Activated CD4-positive, alpha-beta T cell treated with anti-CD3 and anti-CD28 coated beads for 36 hours (primary cell): ENCODE measurements around the gene AFF2. TPM values are rescaled to one million over a fixed set of nuclear protein-coding genes. Genes with fewer than 3 reads are reported as not detected.

Source experiments
- ATAC-seq: fragments of 200-7000 bp; cut with Tn5 transposase; one replicate; pipeline ENCODE4 v1.10.0; 2021; ENCODE audit warnings: mild to moderate bottlenecking, moderate library complexity
- CTCF ChIA-PET: fragments of 350-600 bp; sonication (Branson Sonifier 250); formaldehyde crosslinking; loops from one replicate; lab custom pipeline; 2021; ENCODE audit warnings: antibody characterized with exemption; lab: Charles Lee
- POLR2A ChIA-PET: fragments of 350-600 bp; sonication (Branson Sonifier 250); formaldehyde crosslinking; loops from one replicate; lab custom pipeline; 2021; ENCODE audit warnings: antibody characterized with exemption, inconsistent platforms; lab: Charles Lee
- DNase-seq: peaks from one replicate; pipeline ENCODE4 v3.0.0-alpha.2; 2020
- H3K27ac Mint-ChIP-seq: one replicate; pipeline ENCODE4 v1.8.0; 2021; ENCODE audit warnings: mixed read lengths
- H3K27me3 Mint-ChIP-seq: one replicate; pipeline ENCODE4 v1.8.0; 2021; ENCODE audit warnings: mixed read lengths
- H3K36me3 Mint-ChIP-seq: one replicate; pipeline ENCODE4 v1.8.0; 2021; ENCODE audit warnings: low read depth, mixed read lengths
- H3K4me1 Mint-ChIP-seq: one replicate; pipeline ENCODE4 v1.8.0; 2021; ENCODE audit warnings: mixed read lengths
- H3K4me3 Mint-ChIP-seq: one replicate; pipeline ENCODE4 v1.8.0; 2021; ENCODE audit warnings: mild to moderate bottlenecking, moderate library complexity, mixed read lengths
- H3K9me3 Mint-ChIP-seq: one replicate; pipeline ENCODE4 v1.8.0; 2021; ENCODE audit warnings: low read depth, mixed read lengths
- intact Hi-C, 2 experiments: fragments of 100-400 bp; cut with DNase I in 1 of 2; cut with micrococcal nuclease in 1 of 2; formaldehyde crosslinking; loops; one replicate each; pipeline versions ENCODE4 v1.14.2 to v1.15.1; 2022 to 2024; cut with DNase I, micrococcal nuclease
- total RNA-seq, 2 experiments: library from RNA; stranded (reverse); gene quantifications; one replicate each; pipeline ENCODE4 v1.2.3, GENCODE V29; 2021

The AFF2 gene
- total RNA-seq, 2 experiments from 2014 or later = 1.3 to 2.2 TPM

- DNase-seq = no peak
- intact Hi-C loops = no loop called here
- Mint-ChIP-seq H3K9me3 (no peaks in the 10 kb centered on the region), H3K4me1 (no peaks in the 10 kb centered on the region), H3K36me3 (no peaks in the 10 kb centered on the region), H3K4me3 (no peak overlapping the region), H3K27ac (no peak overlapping the region), H3K27me3 (no peaks in the 10 kb centered on the region)
- ATAC-seq = no peak
- ChIA-PET POLR2A (no interaction called here), CTCF (no interaction called here)
Measured at GRCh38 chrX:148811236-148811635, 310.8 kb downstream of the AFF2 start.

GRCh38 chrX:148813422-148813821 is 313.0 kb downstream of the AFF2 start:
- Mint-ChIP-seq H3K27ac (no peak overlapping the region), H3K9me3 (no peaks in the 10 kb centered on the region), H3K27me3 (no peaks in the 10 kb centered on the region), H3K4me1 (no peaks in the 10 kb centered on the region), H3K36me3 (no peaks in the 10 kb centered on the region), H3K4me3 (no peak overlapping the region)
- ATAC-seq (no peak), DNase-seq (no peak)
- intact Hi-C loops = no loop called here
- POLR2A ChIA-PET = no interaction called here
- CTCF ChIA-PET = interaction anchor here (0.7 kb wide), 1 partner anchor 587 kb away, joined by 3 read pairs; no protein-coding TSS in a partner anchor

- ChIA-PET POLR2A (no interaction called here), CTCF (interaction anchor here (0.7 kb wide), 1 partner anchor 586 kb away, joined by 3 read pairs; no protein-coding TSS in a partner anchor)
- no peak overlapping the region for H3K27ac Mint-ChIP-seq
- no peak overlapping the region for H3K4me3 Mint-ChIP-seq
- H3K36me3 Mint-ChIP-seq = no peaks in the 10 kb centered on the region
- no peaks in the 10 kb centered on the region for H3K9me3 Mint-ChIP-seq
- no peak for DNase-seq
- no peaks in the 10 kb centered on the region for H3K27me3 Mint-ChIP-seq
- ATAC-seq = no peak
- no peaks in the 10 kb centered on the region for H3K4me1 Mint-ChIP-seq
- intact Hi-C loops = no loop called here
Measured at GRCh38 chrX:148813967-148814366, 313.6 kb downstream of the AFF2 start.

GRCh38 chrX:148815218-148815961 is 315.0 kb downstream of the AFF2 start:
- no peak overlapping the region for H3K4me3 Mint-ChIP-seq
- DNase-seq = no peak
- POLR2A ChIA-PET = no interaction called here
- CTCF ChIA-PET = no interaction called here
- H3K27ac Mint-ChIP-seq = no peak overlapping the region
- no peaks in the 10 kb centered on the region for H3K27me3 Mint-ChIP-seq
- no peaks in the 10 kb centered on the region for H3K36me3 Mint-ChIP-seq
- no peaks in the 10 kb centered on the region for H3K9me3 Mint-ChIP-seq
- no peaks in the 10 kb centered on the region for H3K4me1 Mint-ChIP-seq
- intact Hi-C loops = no loop called here
- no peak for ATAC-seq

- no peak for DNase-seq
- intact Hi-C loops = no loop called here
- POLR2A ChIA-PET = no interaction called here
- no peaks in the 10 kb centered on the region for H3K27me3 Mint-ChIP-seq
- no peaks in the 10 kb centered on the region for H3K9me3 Mint-ChIP-seq
- H3K4me1 Mint-ChIP-seq = no peaks in the 10 kb centered on the region
- no peak overlapping the region for H3K27ac Mint-ChIP-seq
- no peaks in the 10 kb centered on the region for H3K36me3 Mint-ChIP-seq
- H3K4me3 Mint-ChIP-seq = no peak overlapping the region
- CTCF ChIA-PET = no interaction called here
- ATAC-seq = no peak
Measured at GRCh38 chrX:148823986-148824385, 323.6 kb downstream of the AFF2 start.

GRCh38 chrX:148825696-148826095 is 325.3 kb downstream of the AFF2 start:
- intact Hi-C loops = no loop called here
- CTCF ChIA-PET = interaction anchor here (0.6 to 1.0 kb wide), 3 partner anchors 20 to 570 kb away, joined by 3 read pairs; no protein-coding TSS in a partner anchor
- POLR2A ChIA-PET = no interaction called here

GRCh38 chrX:148836741-148837140 is 336.3 kb downstream of the AFF2 start:
- H3K4me1 Mint-ChIP-seq = no peaks in the 10 kb centered on the region
- H3K9me3 Mint-ChIP-seq = no peaks in the 10 kb centered on the region
- no peak for DNase-seq
- CTCF ChIA-PET = interaction anchor here (0.6 kb wide), 1 partner anchor 304 kb away, joined by 3 read pairs; no protein-coding TSS in a partner anchor
- no peaks in the 10 kb centered on the region for H3K27me3 Mint-ChIP-seq
- POLR2A ChIA-PET = no interaction called here
- ATAC-seq = no peak
- no peaks in the 10 kb centered on the region for H3K36me3 Mint-ChIP-seq
- H3K4me3 Mint-ChIP-seq = no peak overlapping the region
- intact Hi-C loops = no loop called here
- H3K27ac Mint-ChIP-seq = no peak overlapping the region

More at GRCh38 chrX:148825696-148826095, 325.3 kb downstream of the AFF2 start:
- no peak overlapping the region for H3K4me3 Mint-ChIP-seq
- ATAC-seq = no peak
- H3K36me3 Mint-ChIP-seq = no peaks in the 10 kb centered on the region
- H3K27me3 Mint-ChIP-seq = no peaks in the 10 kb centered on the region
- no peaks in the 10 kb centered on the region for H3K9me3 Mint-ChIP-seq
- no peak overlapping the region for H3K27ac Mint-ChIP-seq
- no peaks in the 10 kb centered on the region for H3K4me1 Mint-ChIP-seq
- no peak for DNase-seq

GRCh38 chrX:148850631-148851030 is 350.2 kb downstream of the AFF2 start:
- DNase-seq (no peak), ATAC-seq (no peak)
- Mint-ChIP-seq H3K4me1 (no peaks in the 10 kb centered on the region), H3K4me3 (no peak overlapping the region), H3K36me3 (no peaks in the 10 kb centered on the region), H3K9me3 (no peaks in the 10 kb centered on the region), H3K27me3 (no peaks in the 10 kb centered on the region), H3K27ac (no peak overlapping the region)
- ChIA-PET POLR2A (no interaction called here), CTCF (no interaction called here)
- intact Hi-C loops = no loop called here

GRCh38 chrX:148854306-148854705 is 353.9 kb downstream of the AFF2 start:
- no peaks in the 10 kb centered on the region for H3K36me3 Mint-ChIP-seq

GRCh38 chrX:148856505-148856904 is 356.1 kb downstream of the AFF2 start:
- ChIA-PET CTCF (no interaction called here), POLR2A (no interaction called here)
- intact Hi-C loops = no loop called here
- no peak for ATAC-seq
- Mint-ChIP-seq H3K4me1 (no peaks in the 10 kb centered on the region), H3K4me3 (no peak overlapping the region), H3K27ac (no peak overlapping the region), H3K9me3 (no peaks in the 10 kb centered on the region), H3K27me3 (no peaks in the 10 kb centered on the region), H3K36me3 (no peaks in the 10 kb centered on the region)
- no peak for DNase-seq

More at GRCh38 chrX:148854306-148854705, 353.9 kb downstream of the AFF2 start:
- H3K27ac Mint-ChIP-seq = no peak overlapping the region
- ChIA-PET CTCF (no interaction called here), POLR2A (no interaction called here)
- DNase-seq = no peak
- H3K9me3 Mint-ChIP-seq = no peaks in the 10 kb centered on the region
- intact Hi-C loops = no loop called here
- H3K4me3 Mint-ChIP-seq = no peak overlapping the region
- no peaks in the 10 kb centered on the region for H3K27me3 Mint-ChIP-seq
- no peaks in the 10 kb centered on the region for H3K4me1 Mint-ChIP-seq
- no peak for ATAC-seq

- Mint-ChIP-seq H3K27ac (no peak overlapping the region), H3K27me3 (no peaks in the 10 kb centered on the region), H3K4me1 (no peaks in the 10 kb centered on the region), H3K36me3 (no peaks in the 10 kb centered on the region), H3K9me3 (no peaks in the 10 kb centered on the region), H3K4me3 (no peak overlapping the region)
- ATAC-seq (no peak), DNase-seq (no peak)
- intact Hi-C loops = no loop called here
- POLR2A ChIA-PET = no interaction called here
- CTCF ChIA-PET = no interaction called here
Measured at GRCh38 chrX:148865277-148866210, 365.1 kb downstream of the AFF2 start.
